ENCODE data around the gene SLC16A3. TPM values are rescaled to one million over a fixed set of nuclear protein-coding genes. Genes with fewer than 3 reads are reported as not detected.

The SLC16A3 gene
- total RNA-seq, 1 donor from 2014 or later: 8.5 TPM

GRCh38 chr17:82224666-82225065, 4.2 kb upstream of the SLC16A3 start:
- DNase-seq: no peak
- Histone ChIP-seq H3K27me3 (ENCODE audit: low read depth) (peaks cover 13% of the 10 kb centered on the region), H3K9me3 (replicated peaks) (no peaks in the 10 kb centered on the region), H3K4me3 (no peak overlapping the region), H3K36me3 (no peaks in the 10 kb centered on the region), H3K4me1 (peaks cover 40% of the 10 kb centered on the region), H3K27ac (replicated peaks) (no peak overlapping the region)
- intact Hi-C loops (cut with micrococcal nuclease): no loop called here
- TF ChIP-seq CTCF (IDR thresholded peaks at IDR 0.05; ENCODE audit: borderline replicate concordance): no peak

GRCh38 chr17:82225368-82226029, 3.3 kb upstream of the SLC16A3 start:
- TF ChIP-seq CTCF (IDR thresholded peaks at IDR 0.05; ENCODE audit: borderline replicate concordance): no peak
- intact Hi-C loops (cut with micrococcal nuclease): no loop called here
- Histone ChIP-seq H3K4me3 (no peak overlapping the region), H3K36me3 (no peaks in the 10 kb centered on the region), H3K9me3 (replicated peaks) (no peaks in the 10 kb centered on the region), H3K4me1 (peaks cover 48% of the 10 kb centered on the region), H3K27me3 (ENCODE audit: low read depth) (peaks cover 13% of the 10 kb centered on the region), H3K27ac (replicated peaks) (peak overlapping the region; percentile 51)
- DNase-seq: no peak

- intact Hi-C loops (cut with micrococcal nuclease): no loop called here
- no peaks in the 10 kb centered on the region for H3K36me3 ChIP-seq
Measured at GRCh38 chr17:82226146-82226808, 2.6 kb upstream of the SLC16A3 start.

DNA sequence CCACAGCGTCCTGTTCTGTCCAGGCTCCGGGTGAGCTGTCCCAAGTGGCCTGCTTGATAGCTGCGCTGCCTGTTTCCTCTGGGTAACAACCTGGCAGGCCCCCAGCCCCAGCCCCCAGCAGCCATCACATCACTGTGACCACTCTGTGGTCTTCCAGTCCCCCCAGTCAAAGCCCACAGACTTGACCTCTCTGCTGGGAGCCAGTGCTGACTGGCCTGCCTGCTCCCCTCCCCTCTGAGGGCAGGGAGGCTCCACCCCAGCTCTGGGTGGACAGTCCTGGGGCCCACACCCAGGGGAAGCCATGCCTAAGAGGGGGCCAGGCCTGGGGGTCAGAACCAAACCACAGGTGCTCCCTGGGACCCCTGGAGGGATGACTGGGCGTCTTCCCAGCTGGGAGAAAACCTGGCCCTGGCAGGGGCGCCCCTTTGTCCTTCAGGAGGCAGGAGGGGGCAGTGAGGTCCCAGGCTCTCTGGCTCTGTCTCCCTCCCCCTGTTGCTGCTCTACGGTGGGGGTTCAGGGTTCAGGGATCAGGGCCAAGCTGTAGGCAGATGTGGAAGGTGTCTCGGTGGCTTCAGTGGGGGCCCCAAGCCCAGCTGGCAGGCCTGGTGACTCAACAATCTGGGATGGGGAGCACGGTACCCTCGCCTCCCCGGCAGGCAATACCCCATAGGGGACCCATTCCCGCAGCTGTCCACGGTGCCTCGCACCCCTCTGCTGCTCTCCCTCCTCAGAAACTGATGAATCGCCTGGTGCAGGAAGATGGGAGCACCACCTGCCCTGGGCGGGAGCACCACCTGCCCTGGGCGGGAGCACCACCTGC, 1.8 kb upstream of the SLC16A3 start:
- Histone ChIP-seq H3K36me3 (no peaks in the 10 kb centered on the region), H3K9me3 (replicated peaks) (no peaks in the 10 kb centered on the region), H3K4me3 (no peak overlapping the region), H3K4me1 (peaks cover 63% of the 10 kb centered on the region), H3K27me3 (ENCODE audit: low read depth) (peaks cover 13% of the 10 kb centered on the region), H3K27ac (replicated peaks) (no peak overlapping the region)
- intact Hi-C loops (cut with micrococcal nuclease): no loop called here
- no peak for DNase-seq
- TF ChIP-seq CTCF (IDR thresholded peaks at IDR 0.05; ENCODE audit: borderline replicate concordance): no peak

More at GRCh38 chr17:82226146-82226808, 2.6 kb upstream of the SLC16A3 start:
- H3K4me1 ChIP-seq: peaks cover 56% of the 10 kb centered on the region
- peaks cover 13% of the 10 kb centered on the region for H3K27me3 ChIP-seq (ENCODE audit: low read depth)
- no peak overlapping the region for H3K4me3 ChIP-seq
- no peaks in the 10 kb centered on the region for H3K9me3 ChIP-seq (replicated peaks)
- TF ChIP-seq CTCF (IDR thresholded peaks at IDR 0.05; ENCODE audit: borderline replicate concordance): no peak
- H3K27ac ChIP-seq (replicated peaks): peak overlapping the region; percentile 51
- DNase-seq: no peak

DNA sequence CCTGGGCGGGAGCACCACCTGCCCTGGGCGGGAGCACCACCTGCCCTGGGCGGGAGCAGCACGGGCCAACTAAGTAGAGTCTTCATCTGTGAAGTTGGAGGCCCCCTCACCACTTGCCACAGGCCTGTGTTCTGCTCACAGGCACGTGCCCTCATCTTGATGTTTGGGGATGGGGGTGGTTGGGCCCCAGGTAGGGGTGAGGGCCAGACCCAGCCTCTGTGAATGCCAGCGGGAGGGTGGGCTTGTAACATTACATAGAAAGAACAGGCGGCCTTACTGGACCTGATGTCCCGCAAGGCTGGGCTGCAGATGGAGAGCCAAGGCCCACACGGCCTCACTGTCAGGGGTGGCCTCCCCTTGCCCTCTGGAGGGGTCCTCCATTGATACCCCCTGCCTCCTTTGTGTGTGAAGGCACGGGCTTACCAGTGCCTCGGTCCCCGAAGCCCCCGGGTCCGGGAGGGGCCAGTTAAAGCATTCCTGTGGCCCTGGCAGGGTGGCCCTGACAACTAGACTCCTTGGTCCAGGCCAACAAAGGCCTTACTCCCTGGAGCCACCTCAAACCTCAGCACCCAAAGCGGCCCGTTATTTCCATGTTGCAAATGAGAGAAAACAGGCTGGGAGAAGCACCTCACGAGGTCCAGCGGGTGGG, 1.1 kb upstream of the SLC16A3 start:
- peaks cover 70% of the 10 kb centered on the region for H3K4me1 ChIP-seq
- no peak for DNase-seq

More for the DNA sequence above, 1.1 kb upstream of the SLC16A3 start:
- Histone ChIP-seq H3K27ac (replicated peaks) (peak overlapping the region; percentile 98), H3K27me3 (ENCODE audit: low read depth) (peaks cover 13% of the 10 kb centered on the region), H3K9me3 (replicated peaks) (no peaks in the 10 kb centered on the region), H3K4me3 (peak overlapping the region; percentile 73), H3K36me3 (no peaks in the 10 kb centered on the region)
- intact Hi-C loops (cut with micrococcal nuclease): no loop called here
- no peak for TF ChIP-seq CTCF (IDR thresholded peaks at IDR 0.05; ENCODE audit: borderline replicate concordance)
